ENCODE results near the gene OR5H1.
"Not testable (repeated sequence)": the region's sequence is repeated elsewhere in the genome, so short reads cannot be mapped to it uniquely, and the experiment has no call there.

The OR5H1 gene

DNA sequence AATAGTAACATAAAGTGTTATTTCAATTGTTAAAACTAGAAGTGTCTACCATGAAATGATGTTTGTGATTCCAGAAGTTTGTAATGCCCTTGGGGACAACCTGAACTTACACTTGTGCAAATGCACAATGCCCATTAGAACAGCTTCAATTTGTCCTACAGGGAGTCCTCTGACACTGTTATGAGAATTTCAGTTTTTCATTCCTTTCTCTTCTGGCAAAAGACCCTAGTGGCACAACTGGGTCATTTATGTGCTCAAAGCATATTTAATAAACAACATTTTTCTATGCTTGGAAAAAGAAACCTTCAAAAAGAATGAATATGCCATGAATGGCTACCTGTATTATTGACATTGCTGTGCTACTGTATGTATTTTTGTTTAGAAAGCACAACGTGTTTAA is at the start of gene OR5H1:
OR5H1 (plus strand) TSS at position 301 of the 400 bp plus-strand sequence. CDS start 1,977 bp downstream, outside the sequence.
- no peak for DNase-seq (ENCODE audit: low read depth, low spot score)

DNA sequence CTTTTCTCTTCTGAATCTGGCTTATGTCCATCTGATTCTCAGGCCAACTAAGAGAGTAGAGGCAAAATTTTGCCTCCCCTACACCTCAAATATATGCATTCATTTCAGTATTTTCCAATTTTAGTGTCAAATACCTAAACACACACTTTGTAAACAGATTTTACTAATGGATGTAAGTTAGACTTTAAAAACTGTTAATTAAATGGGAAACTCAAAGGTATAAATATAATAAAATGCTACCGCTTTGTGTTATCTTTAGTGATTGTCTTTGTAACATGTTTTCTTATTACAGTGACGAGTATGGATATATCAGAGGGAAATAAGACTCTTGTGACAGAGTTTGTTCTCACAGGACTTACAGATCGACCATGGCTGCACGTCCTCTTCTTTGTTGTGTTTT is 43.6 kb upstream of the OR5H1 start, which contains the start of gene OR5AC2:
OR5AC2 (plus strand) TSS at position 301 of the 400 bp plus-strand sequence; CDS start at position 301, 0 bp downstream.
- no peak for DNase-seq (ENCODE audit: low read depth, low spot score)

DNA sequence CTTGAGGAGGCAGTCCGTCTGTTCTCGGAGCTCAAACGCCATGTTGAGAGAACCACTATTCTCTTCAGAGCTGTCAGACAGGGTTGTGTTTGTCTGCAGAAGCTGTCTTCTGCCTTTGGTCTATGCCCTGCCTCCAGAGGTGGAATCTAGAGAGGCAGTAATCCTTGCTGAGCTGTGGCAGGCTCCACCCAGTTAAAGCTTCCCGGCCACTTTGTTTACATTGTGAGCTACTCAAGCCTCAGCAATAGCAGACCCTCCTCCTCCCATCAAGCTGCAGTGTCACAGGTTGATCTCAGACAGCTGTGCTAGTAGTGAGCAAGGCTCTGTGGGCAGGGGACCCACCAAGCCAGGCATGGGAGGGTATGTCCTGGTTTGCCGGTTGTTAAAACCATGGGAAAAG is 34.6 kb upstream of the OR5H1 start:
- DNase-seq (ENCODE audit: low read depth, low spot score) = no peak

DNA sequence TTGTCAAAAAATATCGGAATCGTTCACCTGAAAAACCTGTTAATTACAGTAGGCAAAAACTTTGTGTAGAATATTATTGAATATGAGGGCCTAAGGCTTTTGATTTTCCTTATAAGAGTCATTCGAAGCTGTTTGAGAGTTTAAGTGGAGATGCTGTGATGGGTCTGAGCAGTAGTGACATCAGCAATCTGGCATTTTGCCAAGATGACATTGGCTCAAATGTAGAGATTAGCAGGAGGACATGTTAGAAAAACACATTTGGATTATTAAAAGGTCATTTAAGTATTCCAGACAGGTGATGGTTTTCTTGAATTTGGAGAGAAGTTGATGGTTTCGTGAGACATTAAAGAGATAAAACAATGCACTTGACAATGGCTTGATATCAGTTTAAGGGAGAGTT is 30.7 kb upstream of the OR5H1 start:
- DNase-seq (ENCODE audit: low read depth, low spot score) = no peak

DNA sequence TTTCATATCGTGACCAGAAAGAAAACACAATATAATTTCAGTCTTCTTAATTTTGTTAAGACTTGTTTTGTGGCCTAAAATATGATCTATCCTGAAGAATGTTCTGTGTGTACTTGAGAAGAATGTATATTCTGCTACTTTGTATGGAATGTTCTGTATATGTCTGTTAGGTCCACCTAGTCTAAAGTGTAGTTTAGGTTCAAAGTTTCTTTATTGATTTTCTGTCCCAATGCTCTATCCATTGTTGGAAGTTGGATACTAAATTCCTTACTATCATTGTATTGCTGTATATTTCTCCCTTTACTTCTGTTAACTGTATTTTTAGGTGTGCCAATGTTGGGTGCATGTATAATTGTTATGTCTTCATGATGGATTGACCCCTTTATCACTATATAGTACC is 22.4 kb upstream of the OR5H1 start:
- no peak for DNase-seq (ENCODE audit: low read depth, low spot score)

DNA sequence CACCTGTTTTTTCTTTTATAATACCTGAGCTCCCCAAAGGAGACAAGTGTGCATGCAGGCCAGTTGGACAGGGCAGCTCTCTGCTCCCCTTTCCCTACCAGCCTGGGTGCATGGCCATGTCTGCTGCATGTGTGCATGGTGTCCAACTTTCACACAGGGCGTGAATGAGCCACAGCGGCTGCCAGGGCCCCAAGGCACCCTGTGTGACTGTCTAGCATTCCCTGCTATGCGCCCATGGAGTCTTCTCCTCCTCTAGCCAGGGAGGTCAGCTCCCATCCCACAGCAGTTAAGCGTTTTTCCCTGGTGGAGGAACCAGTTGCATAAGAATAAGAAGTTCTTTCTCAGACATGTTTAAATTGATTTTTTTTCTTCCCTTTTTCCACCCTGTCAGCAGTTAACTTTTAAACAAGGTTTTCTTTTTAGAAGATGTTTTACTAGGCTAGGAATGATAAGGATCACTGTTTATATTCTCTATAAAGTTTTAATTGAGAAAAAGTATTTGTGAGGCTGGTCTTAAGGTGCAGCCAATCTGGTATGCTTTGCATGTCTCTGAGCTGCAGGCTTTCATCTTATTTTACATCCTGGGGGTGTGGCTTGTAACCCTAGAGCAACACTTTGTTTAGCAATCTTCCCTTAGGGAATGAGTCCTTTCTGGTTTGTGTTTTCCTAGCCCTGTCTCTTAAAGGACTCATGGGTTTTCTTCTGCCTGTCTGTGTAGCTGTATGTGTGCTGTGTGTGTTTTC is 20.5 kb upstream of the OR5H1 start:
- no peak for DNase-seq (ENCODE audit: low read depth, low spot score)

DNA sequence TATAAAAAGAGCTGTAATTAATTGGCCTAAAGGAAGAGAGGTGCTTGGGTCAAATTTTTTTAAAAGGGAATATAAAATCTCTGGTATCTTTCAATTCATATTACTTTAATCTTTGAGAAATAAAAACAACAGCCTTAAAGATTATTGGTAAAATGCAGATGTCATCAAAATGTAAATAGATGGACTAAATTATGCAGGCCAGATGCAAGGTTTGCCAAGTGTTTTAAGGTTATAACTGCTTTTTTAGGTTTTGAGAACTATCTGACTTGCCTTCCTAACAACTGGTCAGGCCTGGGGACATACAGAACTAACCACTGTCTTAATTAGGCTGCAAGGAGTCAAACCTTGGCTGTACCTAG is 20.0 kb upstream of the OR5H1 start:
- DNase-seq (ENCODE audit: low read depth, low spot score) = no peak

DNA sequence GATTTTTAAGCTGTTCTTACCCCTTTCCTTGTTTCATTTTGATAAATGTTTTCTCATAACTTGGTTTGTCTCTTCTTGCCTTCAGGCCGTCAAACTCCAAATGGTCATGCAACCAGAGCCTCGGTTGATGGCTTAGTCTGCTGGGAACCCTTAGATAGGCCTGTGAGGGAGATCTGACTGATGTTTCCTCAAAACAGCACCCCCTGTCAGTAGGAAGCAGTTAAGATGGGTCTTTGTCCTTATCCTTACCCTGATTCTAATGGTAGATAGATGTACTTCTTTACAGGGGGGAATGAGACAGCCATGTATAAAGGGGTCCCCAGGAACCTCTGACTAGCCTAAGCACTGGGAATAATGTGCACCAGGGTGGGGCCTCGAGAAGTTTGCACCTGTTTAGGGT is 16.3 kb upstream of the OR5H1 start:
- no peak for DNase-seq (ENCODE audit: low read depth, low spot score)

DNA sequence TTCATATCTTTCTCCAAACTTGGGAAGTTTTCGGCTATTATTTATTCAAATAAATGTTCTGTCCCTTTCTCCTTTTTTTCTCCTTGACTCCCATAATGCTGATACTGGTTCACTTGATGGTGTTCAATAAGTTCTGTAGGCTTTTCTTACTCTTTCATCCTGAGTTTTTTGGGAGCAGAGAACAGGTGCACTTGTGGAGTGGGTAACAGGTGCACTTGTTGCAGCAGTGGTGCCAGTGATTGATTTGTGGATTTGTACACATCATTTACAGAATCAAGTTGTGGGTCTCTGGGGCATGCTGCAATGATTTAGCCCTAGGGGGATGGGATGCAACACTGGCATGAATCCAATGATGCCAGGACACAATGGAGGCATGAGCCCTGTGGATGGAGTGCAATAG is 14.8 kb upstream of the OR5H1 start:
- DNase-seq (ENCODE audit: low read depth, low spot score) = no peak

DNA sequence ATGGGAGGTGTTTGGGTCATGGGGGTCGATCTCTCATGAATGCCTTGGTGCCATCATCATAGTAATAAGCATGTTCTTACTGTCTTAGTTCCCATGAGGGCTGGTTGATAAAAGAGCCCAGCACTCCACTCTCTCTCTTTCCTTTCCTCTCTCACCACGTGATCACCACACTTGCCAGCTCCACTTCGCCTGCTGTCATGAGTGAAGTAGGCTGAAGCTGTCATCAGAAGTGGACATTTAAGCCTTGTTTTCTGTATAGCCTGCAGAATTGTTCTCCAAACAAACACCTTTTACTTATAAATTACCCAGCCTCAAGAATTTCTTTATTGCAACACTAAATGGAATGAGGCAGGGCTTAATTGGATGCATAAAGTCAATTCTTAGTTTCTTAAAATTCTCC is 6.1 kb downstream of the OR5H1 start:
- no peak for DNase-seq (ENCODE audit: low read depth, low spot score)

DNA sequence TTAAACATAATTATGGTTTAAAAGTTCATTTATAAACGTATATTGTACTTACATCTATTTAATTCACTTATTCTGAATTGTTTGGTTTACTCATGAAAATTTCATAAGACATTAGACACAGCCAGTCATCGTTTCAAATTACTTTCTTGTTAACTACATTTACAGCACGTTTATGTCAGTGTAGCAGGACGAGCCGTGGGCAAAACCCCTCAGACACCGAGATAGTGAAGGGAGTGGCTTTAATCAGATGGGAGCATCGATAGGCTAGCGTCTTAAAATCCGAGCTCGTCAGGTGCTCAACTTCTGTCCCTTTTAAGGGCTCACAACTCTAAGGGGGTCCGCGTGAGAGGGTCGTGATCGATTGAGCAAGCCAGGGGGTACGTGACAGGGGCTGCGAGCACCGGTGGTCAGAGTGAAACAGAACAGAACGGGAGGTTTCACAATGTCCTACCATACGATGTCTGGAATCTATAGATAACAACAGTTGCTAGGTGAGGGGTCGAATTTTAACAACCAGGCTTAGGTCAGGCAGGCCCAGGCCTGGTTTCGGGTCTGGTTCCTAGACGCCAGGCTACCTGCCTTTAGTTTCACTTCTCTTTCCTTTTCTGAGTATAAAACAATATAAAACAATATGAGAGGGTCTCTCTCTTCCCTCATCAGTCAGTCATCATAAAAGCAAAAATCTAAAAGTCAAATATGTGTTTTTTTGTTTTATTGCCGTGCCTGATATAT is 7.5 kb downstream of the OR5H1 start:
- DNase-seq (ENCODE audit: low read depth, low spot score) = not testable (repeated sequence)

DNA sequence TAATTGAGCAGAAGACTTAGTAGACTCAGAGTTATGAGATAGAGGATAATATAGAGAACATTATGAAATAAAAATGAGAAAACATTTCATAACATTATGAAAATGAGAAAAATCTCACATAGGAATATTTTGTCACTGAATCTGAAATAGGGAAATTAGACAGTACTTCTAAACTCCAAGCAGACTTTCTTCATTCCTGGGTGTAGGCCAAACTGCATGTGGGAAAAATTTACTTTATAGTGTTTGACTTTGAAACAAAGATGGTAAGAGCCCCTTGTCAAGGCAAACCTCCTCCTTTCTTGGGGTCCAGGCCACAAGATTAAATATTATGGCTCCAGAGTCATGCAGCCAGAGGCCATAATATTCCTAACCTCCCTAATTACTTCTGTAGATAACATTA is 10.0 kb downstream of the OR5H1 start:
- no peak for DNase-seq (ENCODE audit: low read depth, low spot score)

DNA sequence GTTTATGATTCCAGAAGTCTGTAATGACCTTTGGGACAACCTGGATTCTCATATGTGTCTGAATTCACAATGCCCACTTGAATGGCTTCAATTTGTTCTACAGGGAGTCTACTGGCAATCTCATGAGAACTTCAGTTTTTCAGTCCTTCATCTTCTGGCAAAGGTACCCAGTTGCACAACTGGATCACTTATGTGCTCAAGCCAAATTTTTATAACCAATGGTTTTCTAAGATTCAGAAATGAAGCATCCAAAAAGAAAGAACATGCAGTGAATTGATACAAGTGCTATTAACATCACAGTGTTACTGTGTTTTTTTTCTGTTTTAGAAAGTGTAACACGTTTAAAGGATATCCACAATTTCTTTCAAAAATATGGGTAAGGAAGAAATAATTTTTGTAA is 16.7 kb downstream of the OR5H1 start, which contains the start of gene OR5H14:
OR5H14 (plus strand) TSS at position 301 of the 400 bp plus-strand sequence. CDS start 1,907 bp downstream, outside the sequence.
- DNase-seq (ENCODE audit: low read depth, low spot score) = no peak

DNA sequence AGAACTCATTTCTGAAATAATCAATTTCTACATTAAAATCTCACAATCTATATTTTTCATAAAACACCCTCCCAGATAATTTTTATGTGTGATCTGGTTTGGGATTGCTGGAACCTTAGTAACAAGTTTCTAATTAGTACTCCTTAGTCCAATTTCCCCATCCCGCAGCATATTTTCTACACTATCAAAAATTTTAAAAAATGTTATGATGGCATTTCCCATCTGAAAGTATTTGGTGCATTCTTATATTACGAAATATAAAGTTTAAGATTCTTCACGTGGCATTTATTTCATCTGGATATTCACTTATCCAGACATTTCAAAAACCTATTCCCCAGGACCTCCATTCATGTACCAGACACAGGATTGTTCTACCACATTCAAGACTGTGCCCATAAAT is 18.2 kb downstream of the OR5H1 start:
- DNase-seq (ENCODE audit: low read depth, low spot score) = no peak

DNA sequence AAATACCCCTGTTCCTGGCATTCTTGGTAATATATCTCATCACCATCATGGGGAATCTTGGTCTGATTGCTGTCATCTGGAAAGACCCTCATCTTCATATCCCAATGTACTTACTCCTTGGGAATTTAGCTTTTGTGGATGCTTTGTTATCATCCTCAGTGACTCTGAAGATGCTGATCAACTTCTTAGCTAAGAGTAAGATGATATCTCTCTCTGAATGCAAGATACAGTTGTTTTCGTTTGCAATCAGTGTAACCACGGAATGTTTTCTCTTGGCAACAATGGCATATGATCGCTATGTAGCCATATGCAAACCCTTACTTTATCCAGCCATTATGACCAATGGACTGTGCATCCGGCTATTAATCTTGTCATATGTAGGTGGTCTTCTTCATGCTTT is 18.9 kb downstream of the OR5H1 start:
- not testable (repeated sequence) for DNase-seq (ENCODE audit: low read depth, low spot score)

DNA sequence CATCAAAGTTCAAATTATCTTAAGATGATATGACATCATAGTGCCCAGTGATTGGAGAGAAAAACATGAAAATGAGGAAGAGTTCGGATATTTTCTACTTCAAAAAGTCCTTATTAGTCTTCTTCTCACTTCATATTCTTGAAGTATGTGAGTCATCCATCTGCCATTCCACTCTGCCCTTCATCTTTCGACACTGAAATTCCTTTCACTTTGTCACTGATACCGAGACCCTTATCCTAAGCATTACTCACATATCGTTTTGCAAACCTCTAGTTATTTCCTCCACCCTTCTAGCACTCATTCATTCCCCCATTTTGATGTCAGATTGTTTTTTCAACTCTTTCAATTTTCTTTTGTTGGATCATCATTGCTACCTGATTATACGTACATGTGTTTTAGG is 20.7 kb downstream of the OR5H1 start:
- DNase-seq (ENCODE audit: low read depth, low spot score) = no peak

DNA sequence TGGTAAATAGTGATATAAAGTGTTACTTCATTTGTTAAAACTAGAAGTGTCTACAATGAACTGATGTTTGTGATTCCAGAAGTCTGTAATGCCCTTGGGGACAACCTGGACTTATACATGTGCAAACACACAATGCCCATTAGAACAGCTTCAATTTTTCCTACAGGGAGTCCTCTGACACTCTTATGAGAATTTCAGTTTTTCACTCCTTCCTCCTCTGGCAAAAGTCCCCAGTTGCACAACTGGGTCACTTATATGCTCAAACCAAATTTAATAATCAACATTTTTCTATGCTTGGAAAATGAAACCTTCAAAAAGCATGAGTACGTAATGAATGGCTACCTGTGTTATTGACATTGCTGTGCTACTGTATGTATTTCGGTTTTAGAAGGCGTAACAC is 35.9 kb downstream of the OR5H1 start, which contains the start of gene OR5H15:
OR5H15 (plus strand) TSS at position 301 of the 400 bp plus-strand sequence. CDS start 2,004 bp downstream, outside the sequence.
- DNase-seq (ENCODE audit: low read depth, low spot score) = no peak

DNA sequence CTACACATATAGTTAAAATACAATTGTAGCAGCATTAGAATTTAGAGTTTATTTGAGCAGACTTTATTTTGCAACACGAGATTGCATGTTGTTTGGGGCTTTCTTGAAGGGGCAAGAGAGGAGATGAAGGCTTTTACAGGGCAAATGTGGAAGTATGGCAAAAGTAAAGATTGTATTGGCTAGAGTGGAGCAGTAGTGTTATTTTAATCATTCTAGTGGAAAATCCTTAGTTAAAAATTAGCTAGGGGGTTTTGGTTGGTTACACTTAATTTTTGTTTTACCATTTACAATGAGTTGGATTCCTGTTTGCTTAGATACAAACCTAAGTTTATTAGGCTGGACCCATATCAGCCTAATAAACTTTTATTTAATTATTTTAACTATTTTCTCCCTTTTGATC is 40.5 kb downstream of the OR5H1 start:
- DNase-seq (ENCODE audit: low read depth, low spot score) = no peak

DNA sequence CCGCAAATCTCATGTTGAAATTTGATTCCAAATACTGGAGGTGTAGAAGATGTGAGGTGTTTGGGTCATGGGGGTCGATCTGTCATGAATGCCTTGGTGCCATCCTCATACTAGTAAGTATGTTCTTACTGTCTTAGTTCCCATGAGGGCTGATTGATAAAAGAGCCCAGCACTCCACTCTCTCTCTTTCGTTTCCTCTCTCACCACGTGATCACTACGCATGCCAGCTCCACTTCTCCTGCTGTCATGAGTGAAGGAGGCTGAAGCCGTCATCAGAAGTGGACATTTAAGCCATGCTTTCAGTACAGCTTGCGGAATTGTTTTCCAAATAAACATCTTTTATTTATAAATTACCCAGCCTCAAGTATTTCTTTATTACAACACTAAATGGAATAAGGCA is 42.1 kb downstream of the OR5H1 start:
- no peak for DNase-seq (ENCODE audit: low read depth, low spot score)

DNA sequence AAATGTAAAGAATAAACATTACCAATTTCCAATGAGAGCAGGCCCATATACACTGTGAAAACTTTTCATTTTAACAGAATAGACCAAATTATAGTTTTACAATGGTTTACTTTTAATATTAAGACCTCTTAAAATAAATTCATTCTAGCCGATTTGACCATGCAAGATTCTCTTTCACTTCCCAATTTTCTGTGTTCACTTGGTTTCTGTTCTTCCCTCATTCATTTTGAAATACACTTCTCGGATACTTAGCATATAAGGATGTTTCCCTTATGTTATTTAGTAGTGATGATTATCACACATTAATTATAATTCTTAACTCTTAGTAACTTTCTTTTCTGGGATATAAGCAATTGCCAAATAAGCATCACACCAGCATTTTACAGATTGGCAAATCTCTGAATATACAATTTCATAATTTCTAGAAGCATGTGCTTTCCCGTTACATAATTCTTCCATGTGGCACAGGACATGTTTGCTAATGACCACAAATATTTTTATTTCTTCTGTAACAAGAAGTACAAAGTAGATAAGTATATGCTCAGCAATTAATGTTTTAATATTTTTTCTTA is 49.9 kb downstream of the OR5H1 start:
- no peak for DNase-seq (ENCODE audit: low read depth, low spot score)

DNA sequence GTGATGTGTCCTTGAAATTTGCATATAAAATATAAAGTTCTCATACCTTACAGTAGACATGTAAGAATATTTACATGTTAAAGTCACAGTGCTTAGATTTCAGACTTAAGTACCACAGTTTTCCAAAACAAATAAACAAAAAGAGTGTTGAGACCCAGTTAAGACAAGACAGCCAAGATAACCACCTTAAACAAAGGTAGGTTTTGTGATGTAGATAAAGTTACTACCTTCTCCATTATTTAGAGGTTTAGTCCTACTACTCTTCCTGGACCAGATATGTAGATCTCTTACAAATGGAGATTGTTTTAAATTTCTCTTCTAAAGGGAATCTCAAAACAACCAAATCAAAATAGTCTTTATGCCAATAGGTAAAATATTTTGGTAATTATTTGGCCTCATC is 51.7 kb downstream of the OR5H1 start:
- DNase-seq (ENCODE audit: low read depth, low spot score) = no peak

DNA sequence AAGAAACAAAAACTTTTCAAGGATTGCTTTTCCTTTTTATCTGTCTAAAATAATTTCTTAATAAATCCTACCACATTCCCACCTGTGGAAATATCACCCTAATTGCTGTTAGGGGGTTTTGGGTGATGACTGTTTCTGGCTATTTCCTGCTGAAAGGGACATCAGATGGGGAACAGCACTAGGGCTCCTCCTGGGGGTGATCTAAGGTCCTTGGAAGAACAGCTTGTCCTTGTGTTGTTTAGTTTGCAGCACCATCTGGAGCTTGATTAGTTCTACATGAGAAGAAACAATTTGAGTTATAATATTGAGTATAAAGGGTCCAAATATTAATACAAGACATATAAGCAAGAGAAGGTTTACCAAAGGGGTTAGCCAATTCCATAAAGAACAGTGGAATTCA is 54.7 kb downstream of the OR5H1 start:
- no peak for DNase-seq (ENCODE audit: low read depth, low spot score)

All from brain pericyte (primary cell).